ENCODE results near the gene TIRAP.

GRCh38 chr11:126311401-126312291, 28.8 kb downstream of the TIRAP start:
- TF ChIP-seq CTCF (conservative IDR thresholded peaks at IDR 0.05 in 1 of 2, IDR thresholded peaks at IDR 0.05 in 1 of 2; ENCODE audit: low read depth in 1 of 2, low read length in 2 of 2) (no peak), EZH2 (IDR thresholded peaks at IDR 0.05; ENCODE audit: low read length, missing control alignments) (no peak)

All from fibroblast of lung (primary cell).